CD4-positive, alpha-beta T cell treated with Interferon gamma for 1 hour (primary cell): Measurements from ENCODE around the gene PLG.
"Not testable (repeated sequence)": the region's sequence is repeated elsewhere in the genome, so short reads cannot be mapped to it uniquely, and the experiment has no call there.

Experiments
- DNase-seq: peaks from one replicate; pipeline ENCODE4 v3.0.0-alpha.2; 2020

The PLG gene

GRCh38 chr6:160780656-160781055, 78.6 kb downstream of the PLG start:
- DNase-seq: not testable (repeated sequence)

GRCh38 chr6:160781298-160781697, 79.3 kb downstream of the PLG start:
- DNase-seq: no peak

- no peak for DNase-seq
These were observed 80.2 kb downstream of the PLG start for GRCh38 chr6:160782228-160782627.

- no peak for DNase-seq
These were observed 81.7 kb downstream of the PLG start for GRCh38 chr6:160783741-160784140.

GRCh38 chr6:160788126-160788525, 86.1 kb downstream of the PLG start:
- not testable (repeated sequence) for DNase-seq

- no peak for DNase-seq
These were observed 86.8 kb downstream of the PLG start for GRCh38 chr6:160788806-160789205.

GRCh38 chr6:160789263-160790027, 87.4 kb downstream of the PLG start:
- DNase-seq: no peak

- no peak for DNase-seq
These were observed 88.2 kb downstream of the PLG start for GRCh38 chr6:160790028-160790792.

- DNase-seq: no peak
These were observed 89.4 kb downstream of the PLG start for GRCh38 chr6:160791459-160791858.

- no peak for DNase-seq
These were observed 90.0 kb downstream of the PLG start for GRCh38 chr6:160791981-160792418.

- DNase-seq: no peak
These were observed 90.7 kb downstream of the PLG start for GRCh38 chr6:160792708-160793107.

GRCh38 chr6:160793652-160794051, 91.6 kb downstream of the PLG start:
- no peak for DNase-seq

GRCh38 chr6:160795721-160796120, 93.7 kb downstream of the PLG start:
- DNase-seq: no peak

- no peak for DNase-seq
These were observed 96.6 kb downstream of the PLG start for GRCh38 chr6:160798625-160799024.

- no peak for DNase-seq
These were observed 97.9 kb downstream of the PLG start for GRCh38 chr6:160799801-160800506.

GRCh38 chr6:160801418-160801817, 99.4 kb downstream of the PLG start:
- no peak for DNase-seq

- not testable (repeated sequence) for DNase-seq
These were observed 100.0 kb downstream of the PLG start for GRCh38 chr6:160802049-160802448.
